ENCODE results near the gene ULK2.
"Not testable (repeated sequence)": the region's sequence is repeated elsewhere in the genome, so short reads cannot be mapped to it uniquely, and the experiment has no call there.

Gene ULK2

DNA sequence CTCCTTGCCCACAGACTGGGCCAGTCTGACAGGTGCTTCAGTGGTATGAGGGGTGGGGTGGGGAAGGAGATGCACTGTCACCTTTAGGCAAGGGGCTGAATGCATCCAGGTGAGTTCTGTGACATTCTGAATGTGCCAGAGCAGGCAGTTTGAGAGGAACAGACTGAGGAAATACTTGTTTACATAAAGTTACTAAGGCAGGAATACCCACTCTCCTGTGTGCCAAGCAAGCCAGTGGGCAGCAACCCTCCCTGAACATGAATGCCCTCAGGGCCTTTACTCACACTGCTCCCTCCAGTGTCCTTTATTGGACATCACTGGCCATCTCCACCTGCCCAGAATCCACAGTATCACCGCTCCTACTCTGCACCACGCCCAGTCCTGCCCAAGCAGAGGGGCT is 33.1 kb upstream of the ULK2 start:
- TF ChIP-seq, protein P1, sequence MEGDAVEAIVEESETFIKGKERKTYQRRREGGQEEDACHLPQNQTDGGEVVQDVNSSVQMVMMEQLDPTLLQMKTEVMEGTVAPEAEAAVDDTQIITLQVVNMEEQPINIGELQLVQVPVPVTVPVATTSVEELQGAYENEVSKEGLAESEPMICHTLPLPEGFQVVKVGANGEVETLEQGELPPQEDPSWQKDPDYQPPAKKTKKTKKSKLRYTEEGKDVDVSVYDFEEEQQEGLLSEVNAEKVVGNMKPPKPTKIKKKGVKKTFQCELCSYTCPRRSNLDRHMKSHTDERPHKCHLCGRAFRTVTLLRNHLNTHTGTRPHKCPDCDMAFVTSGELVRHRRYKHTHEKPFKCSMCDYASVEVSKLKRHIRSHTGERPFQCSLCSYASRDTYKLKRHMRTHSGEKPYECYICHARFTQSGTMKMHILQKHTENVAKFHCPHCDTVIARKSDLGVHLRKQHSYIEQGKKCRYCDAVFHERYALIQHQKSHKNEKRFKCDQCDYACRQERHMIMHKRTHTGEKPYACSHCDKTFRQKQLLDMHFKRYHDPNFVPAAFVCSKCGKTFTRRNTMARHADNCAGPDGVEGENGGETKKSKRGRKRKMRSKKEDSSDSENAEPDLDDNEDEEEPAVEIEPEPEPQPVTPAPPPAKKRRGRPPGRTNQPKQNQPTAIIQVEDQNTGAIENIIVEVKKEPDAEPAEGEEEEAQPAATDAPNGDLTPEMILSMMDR (IDR thresholded peaks at IDR 0.05; ENCODE audit: extremely low read depth, missing control alignments) = no peak
- no peak for DNase-seq (ENCODE audit: low spot score)

DNA sequence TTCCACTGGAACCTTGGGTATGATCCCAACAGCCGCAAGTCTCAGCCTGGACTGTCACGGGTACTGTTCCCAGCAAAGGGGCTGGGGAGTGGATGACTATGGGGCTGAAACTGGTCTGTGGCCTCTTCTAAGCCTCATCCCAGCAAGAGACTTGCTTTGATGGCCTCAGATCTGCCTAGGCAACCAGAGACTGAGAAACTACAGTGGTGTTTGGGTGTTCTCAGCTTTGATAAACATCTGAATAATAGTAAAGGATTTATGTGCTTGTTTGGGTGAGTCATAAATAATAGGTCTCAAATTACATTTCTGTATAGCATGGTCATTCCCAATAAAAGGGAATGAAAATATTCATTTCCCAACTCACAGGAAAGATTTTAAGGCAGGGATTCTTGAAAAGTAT is 30.2 kb upstream of the ULK2 start:
- TF ChIP-seq, protein P1 (IDR thresholded peaks at IDR 0.05; ENCODE audit: extremely low read depth, missing control alignments) = no peak
- no peak for DNase-seq (ENCODE audit: low spot score)

DNA sequence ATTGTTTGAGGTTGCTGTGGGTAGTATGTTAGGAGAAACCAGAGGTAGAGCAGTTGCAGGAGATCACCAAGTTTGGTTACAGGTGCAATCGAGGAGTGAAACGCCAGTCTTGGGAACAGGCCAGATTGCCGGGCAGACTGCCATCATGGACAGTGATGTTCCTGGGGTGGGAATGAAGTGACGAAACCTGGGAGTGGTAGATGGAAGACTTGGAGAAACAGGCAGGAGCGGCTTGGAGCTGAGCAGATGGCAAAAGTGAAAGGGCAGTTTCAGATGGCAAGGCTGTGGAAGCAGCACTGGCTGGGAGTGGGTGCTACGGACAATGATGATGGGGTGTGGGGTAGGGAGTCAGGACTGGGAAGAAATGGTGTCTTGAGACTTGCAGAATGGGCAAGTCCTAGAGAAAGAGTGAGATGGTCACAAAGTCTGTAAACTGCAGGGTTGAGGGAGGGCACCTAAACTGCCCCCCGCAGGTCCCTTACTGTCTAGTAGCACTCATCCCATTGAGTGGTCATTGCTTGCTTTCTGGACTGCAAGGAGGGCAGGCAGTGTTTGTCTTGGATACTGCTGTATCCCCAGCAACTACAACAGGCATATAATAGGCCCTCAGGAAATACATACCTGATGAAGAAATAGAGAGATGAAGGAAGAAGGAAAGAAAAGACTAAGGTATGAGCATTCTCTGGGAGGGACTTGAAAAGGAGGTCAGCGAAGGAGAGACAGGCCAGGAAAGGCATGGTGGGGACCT is 29.5 kb upstream of the ULK2 start:
- TF ChIP-seq, protein P1 (IDR thresholded peaks at IDR 0.05; ENCODE audit: extremely low read depth, missing control alignments) = no peak
- DNase-seq (ENCODE audit: low spot score) = no peak

DNA sequence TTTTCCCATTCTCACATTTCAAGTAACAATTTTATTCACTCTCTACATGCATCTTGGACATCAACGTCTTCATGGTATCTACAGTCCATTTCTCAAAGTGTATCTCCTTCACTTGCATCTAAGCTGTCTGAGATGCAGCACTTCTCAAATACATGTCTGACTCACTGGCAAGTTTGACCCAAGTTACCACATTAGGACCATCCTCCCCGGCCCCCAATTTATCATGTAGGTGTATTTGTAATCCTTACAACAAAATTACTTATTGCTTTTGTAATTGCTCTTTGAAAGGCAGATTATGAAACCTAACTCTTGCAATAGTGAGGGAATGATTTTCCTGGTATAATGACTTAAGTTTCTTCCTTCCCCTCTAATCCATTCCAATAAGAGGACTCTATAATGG is 28.9 kb upstream of the ULK2 start:
- TF ChIP-seq, protein P1 (IDR thresholded peaks at IDR 0.05; ENCODE audit: extremely low read depth, missing control alignments) = no peak
- DNase-seq (ENCODE audit: low spot score) = no peak

DNA sequence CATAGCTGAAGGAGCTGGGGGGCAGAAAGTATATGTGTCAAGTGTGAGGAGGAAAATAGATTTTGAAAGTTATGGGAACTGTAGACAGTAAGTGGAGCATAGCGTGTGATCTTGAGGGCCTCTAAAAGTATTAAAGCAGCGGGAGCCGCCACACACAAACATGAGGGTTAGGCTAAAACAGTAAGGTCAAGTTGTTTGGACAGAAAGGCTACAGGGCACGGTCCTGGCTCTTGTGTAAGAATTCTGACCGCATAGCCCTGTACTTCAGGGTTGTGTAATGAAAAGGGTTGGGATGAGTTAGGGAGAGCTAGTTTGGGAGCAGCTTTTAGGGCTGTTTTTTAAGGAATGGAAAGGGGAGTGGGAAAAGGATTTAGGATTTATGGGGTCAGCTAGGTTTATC is 22.8 kb upstream of the ULK2 start:
- not testable (repeated sequence) for DNase-seq (ENCODE audit: low spot score)

DNA sequence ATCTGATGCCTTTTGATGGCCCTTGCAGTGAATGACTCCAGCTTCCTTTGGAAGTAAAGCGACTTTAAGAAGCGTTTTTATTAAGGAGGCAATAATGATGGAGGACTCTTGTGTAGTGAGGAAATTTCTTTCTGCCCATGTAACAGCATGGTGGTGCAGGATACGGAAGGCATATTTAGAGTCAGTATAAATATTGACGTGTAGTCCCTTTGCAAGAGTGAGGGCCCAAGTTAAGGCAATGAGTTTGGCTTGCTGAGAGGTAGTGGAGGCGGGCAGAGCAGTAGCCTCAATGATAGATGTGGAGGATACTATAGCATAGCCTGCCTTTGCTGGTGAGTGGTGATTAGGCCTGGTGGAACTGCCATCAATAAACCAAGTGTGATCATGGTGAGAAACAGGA is 22.3 kb upstream of the ULK2 start:
- DNase-seq (ENCODE audit: low spot score) = not testable (repeated sequence)

DNA sequence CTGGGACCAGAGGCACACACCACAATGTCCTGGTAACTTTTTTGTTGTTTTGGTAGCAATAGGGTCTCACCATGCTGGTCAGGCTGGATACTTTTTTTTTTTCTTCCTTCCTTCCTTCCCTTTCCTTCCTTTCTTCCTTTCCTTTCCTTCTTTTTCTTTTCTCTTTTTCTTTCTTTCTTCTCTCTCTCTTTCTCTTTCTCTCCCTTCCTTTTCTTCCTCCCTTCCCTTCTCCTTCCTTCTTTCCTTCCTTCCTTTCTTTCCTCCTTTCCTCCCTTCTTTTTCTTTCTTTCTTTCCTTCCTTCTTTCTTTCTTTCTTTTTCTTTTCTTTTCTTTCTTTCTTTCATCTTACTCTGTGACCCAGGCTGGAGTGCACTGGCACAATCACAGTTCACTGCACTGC is 18.4 kb upstream of the ULK2 start:
- TF ChIP-seq, protein P1 (IDR thresholded peaks at IDR 0.05; ENCODE audit: extremely low read depth, missing control alignments) = no peak
- no peak for DNase-seq (ENCODE audit: low spot score)

DNA sequence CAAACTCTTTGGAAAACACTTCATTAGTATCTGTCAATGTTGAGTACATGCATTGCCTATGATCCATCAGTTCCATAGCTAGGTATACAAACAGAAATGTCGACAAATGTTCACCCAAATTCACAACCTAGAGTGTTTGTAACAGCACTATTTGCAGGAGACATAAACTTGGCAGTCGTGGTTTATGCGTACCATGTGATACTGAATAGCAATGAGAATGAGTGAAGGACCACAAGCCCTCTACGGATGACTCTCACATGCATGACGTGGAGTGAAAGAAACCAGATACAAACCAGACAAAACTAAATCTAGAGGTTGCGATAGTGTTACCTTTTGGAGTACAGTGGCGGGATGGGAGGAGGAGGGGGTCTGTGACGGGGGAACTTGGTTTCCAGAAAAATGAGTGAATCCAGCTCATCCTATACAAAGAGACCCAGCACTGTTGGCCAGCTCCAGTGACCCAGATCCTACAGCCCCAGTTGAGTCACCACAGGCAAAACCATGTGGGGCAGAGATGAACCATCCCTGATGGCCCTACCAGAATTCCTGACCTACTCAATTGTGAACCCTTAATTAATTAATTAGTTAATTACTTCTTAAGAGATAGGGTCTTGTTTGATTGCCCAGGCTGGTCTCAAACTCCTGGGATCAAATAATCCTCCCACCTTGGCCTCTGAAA is 15.9 kb upstream of the ULK2 start:
- TF ChIP-seq, protein P1 (IDR thresholded peaks at IDR 0.05; ENCODE audit: extremely low read depth, missing control alignments) = no peak

More for the DNA sequence above, 15.9 kb upstream of the ULK2 start:
- DNase-seq (ENCODE audit: low spot score) = no peak
